A673 (cell line): Measurements from ENCODE around the gene MSN.

Experiments
- CTCF ChIP-seq: fragments of 300-800, 200-600 bp; sonication (generic); conservative IDR thresholded peaks from 2 replicates; pipeline ENCODE4 v1.5.1; 2017; ENCODE audit warnings: low read depth, mild to moderate bottlenecking, antibody characterized with exemption, low read length, moderate library complexity, mixed read lengths
- EZH2 ChIP-seq: fragments of 200-600 bp; sonication (generic); IDR thresholded peaks from 2 replicates; pipeline ENCODE4 v1.6.1; 2017; ENCODE audit warnings: borderline replicate concordance, low read depth, mild to moderate bottlenecking, mixed read lengths, antibody characterized with exemption, low read length; ENCODE audit not compliant: poor library complexity, severe bottlenecking

- TF ChIP-seq CTCF, result no peak
- no peak for TF ChIP-seq EZH2
These were observed 19.7 kb upstream of the MSN start for GRCh38 chrX:65647801-65648200.
